CD4-positive, alpha-beta T cell treated with Interleukin-1 beta for 1 hour (primary cell): Measurements from ENCODE around the gene SCN7A.
A peak's percentile ranks its signal among the peaks of the same experiment; 100 is the strongest.
"Not testable (repeated sequence)": the region's sequence is repeated elsewhere in the genome, so short reads cannot be mapped to it uniquely, and the experiment has no call there.

Source experiments
- DNase-seq, 2 donors: peaks; one replicate each; pipeline ENCODE4 v3.0.0-alpha.2; 2020 to 2022

The SCN7A gene

DNA sequence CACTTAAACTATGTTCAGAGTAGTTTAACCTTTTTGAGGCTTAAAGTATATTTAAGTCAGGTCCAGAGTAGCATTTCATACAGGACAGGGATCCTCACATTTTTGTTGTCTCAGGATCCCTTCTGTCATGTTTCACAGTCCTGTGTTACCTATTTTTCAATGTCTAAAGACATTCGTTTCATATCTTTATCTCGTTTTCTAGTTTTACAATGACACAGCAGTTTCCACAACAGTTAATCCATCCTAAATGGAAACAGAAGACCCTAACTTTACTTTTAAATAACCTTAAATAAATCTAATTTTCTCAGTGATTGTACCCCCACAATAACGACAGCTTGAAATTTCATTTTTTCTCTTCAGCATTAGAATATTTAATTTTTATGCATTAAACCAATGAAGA is 101.0 kb downstream of the SCN7A start:
- DNase-seq: no peak

DNA sequence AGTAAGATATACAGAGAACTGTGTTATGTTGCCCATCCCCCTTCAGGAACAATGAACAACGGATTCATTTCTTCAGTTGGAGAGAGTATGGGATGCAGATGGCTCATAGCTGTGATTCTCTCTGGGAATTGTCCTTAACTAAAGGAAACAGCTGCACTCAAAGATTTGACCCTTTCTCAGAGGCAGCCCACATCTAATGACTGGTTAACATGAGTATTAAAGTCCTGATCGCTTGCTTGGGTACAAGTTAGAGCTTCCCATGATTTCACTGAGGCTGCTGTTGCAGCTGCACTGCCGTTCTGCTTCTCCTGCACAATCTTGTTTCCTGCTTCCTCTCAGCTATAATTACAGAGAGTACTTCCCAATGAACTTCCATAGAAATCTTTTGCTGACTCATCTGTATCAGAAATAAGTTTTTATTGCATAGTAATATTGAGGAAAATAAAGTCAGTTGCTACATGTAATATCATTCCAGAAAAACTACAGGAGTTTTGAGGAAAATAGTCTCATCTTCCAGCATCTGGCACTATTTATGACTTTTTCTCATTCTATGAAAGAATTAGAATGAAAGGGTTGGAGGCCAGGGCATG is 105.5 kb downstream of the SCN7A start:
- no peak for DNase-seq

DNA sequence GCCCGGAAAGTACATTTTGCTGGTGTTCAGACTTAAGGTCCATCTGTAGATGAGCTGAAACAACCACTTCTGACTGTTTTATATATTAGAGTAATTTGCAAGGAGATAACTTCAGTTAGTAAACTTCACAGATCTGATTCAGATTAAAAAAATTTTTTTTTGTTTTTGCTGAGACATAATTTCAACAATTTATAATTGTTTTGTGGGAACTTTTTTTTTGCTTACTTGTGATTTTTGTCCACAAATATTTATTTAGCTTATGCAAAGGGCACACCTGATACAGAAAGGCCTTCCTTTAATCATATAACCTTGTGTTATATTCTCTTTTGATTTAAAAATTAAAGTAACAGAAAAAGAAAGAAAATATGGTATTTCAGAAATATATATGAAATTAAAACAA is 108.7 kb downstream of the SCN7A start:
- DNase-seq: no peak

GRCh38 chr2:166384774-166385173 is 109.3 kb downstream of the SCN7A start:
- no peak for DNase-seq

GRCh38 chr2:166382448-166382847 is 111.6 kb downstream of the SCN7A start:
- no peak for DNase-seq

GRCh38 chr2:166380615-166381014 is 113.4 kb downstream of the SCN7A start:
- no peak for DNase-seq

DNA sequence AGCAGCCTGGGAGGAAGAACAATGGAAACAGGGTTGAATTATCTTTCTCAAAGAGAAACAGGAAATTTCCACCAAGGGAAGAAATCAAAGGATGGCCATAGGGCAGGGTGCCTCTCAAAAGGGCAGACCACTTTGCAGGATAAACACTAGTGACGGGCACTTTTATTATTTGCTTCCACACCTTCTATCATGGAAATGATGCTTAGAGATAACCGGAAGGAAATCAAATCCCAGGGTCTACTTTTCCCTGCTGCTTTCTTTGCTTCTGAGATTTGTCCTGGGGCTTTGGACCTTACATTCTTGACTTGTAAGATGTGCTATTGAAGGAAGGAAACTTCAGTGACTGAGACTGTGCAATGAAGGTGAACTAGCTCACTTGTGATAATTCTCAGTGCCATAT is 117.2 kb downstream of the SCN7A start:
- no peak for DNase-seq

DNA sequence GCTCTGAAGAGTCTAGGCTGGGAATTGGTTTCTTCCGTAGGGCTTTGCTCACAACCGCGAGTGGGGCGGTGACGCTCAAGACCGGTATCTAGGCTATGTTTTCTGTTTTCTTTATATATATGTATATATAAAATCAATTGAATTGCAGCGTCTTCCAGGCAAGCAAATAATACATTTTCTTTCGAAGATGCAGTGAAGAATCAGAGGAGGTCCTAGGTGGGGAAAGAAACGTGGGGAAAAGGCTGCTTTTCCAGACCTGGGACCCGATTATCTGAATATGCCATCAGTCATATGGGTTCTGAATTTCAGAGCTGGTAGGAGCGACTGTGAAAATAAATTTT is 117.6 kb downstream of the SCN7A start:
- no peak for DNase-seq

DNA sequence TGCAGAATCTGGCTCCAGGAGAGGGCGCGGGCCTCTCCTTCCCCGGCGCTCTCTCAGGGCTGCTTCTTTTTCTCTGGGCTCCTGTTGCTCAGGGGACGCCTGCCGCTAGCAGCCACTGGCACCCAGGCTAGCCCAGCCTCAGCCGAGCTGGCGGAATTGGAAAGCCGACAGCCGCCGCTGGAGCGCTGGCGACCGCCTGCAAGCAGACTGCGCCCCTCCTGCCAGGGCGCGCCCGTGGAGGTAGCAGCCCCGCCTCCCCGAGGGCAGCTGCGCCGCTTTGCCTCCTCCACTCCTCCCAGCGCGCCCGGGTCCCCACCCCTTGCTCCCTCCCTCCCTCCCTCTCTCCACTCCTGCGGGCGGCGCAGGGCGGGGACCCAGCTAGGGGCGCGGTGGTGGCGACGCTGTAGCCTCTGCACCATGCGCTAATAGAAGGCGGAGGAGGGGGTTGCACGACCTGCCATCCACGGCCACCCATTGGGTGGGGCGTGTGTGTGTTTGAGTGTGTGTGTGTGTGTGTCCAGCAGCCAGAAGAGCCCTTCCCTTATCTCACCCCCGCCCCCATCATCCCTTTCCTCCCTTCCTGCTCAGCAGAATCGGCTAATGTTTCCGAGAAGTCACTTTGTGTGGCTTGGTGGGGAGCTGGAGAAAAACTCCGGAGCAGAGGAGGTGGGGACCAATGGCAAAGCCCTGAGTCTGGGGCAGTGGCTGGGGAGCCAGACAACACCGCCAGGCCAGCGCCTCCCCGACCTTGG is 118.1 kb downstream of the SCN7A start, which contains the start of gene SCN9A:
Gene SCN9A (minus strand): TSS at position 209 of the 752 bp plus-strand sequence. CDS start 64,188 bp downstream, outside the sequence.
- peak in 1 of 2 donors; percentile 16 for DNase-seq

DNA sequence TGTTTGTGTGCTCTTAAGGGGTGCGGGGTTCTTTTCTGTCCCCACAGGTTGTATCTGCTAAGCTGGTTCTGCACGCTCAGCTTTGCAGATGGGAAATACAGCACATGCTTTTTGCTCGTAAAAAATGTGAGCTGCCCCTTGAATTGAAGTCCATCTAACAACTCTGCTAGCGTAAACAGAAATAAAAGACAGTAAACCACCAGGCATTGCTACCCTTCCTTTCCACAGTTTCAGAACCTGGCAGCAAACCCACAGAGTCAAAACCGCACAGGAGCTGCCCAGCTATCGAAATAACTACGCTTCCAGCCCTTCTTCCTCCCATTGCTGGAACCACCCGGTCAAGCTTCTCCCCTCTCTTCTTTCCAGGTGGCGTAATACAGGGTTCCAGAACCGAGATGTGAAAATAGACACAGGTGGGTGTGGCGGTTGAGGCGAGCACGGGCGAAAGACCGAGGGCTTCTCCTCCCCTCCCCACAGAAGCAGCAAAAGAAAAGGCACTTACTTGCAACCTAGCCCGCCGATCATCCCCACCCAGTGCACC is 118.8 kb downstream of the SCN7A start:
- DNase-seq: no peak

DNA sequence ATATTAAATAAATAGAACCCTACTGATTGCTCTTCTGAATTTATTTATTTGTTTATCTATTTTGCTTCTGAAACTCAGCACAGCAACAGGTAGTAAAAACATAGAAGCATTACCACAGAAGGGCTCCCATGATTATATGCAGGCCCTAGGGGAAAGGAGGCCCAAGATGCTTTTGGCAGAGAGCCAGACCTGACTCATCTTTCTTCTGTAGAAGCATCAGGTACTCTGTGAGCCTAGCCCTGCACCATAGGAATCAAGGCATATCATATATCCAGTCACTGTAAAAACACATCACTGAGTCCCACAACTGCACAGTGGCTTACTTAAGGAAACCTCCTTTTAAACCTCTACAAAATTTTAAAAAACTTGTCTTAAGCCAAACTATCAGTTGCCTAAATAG is 120.1 kb downstream of the SCN7A start:
- DNase-seq: no peak

DNA sequence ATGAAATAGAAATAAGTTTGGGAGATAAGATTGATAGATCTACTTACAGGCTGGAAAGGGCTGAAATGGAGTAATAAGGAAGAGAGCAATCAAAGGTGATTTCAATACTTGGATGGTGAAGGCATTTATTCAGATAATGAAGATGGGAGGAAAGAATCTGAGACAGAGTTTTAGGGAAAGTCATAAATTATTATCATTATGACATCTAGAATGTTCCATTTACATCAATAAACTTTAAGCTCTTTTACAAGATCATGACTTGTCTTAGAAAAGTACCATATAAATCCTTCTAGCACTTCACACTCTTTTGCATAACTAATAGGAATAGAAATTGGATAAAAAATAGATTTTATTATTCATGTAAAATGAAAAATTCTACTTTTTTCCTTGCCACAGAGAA is 120.5 kb downstream of the SCN7A start:
- no peak for DNase-seq

DNA sequence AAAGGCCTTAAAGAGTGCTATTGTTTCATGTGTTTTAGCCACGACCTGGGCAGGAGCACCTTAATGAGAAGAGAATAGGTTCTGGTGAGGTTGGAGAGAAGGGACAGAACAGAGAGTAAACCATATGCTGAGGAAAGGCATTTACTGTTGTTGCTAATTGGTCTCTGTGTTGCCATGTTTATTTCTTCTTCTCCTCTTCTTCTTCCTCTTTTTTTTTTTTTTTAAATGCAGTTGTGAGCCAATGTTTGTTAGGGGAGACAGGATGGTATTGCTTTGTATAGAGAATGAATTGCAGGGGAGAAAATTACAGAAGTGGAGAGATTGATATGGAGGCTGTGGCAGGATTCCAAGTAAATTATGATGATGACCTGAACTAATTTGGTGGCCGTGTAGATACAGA is 120.9 kb downstream of the SCN7A start:
- DNase-seq: no peak

- DNase-seq: no peak
These were observed 122.0 kb downstream of the SCN7A start for GRCh38 chr2:166372046-166372445.

DNA sequence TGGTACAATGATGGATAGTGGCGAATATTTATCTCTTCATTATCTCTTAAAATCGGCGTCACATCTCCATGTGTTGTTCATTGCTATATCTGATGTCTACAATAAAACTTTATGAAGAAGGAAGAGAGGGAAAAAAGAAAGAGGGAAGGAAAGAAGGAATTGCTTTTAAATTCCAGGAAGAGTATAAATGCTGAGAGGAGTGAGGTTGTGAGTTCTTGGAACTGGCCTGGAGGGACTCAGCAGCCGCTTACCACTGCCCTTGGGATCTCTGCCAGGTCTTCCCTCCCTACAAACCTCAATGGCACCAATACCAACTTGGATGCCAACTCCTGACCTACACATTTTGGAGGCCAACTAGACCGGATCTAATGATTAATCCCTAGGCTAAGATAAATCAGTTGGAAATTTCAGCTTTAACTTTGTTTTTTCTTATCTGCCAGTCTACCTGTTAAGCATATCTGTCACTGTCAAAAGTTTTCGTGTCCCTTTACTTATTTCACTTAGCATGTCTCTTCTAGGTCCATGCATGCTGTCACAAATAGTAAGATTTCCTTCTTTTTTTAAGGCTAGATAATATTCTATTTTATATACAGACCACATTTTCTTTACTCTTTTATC is 128.1 kb downstream of the SCN7A start:
- no peak for DNase-seq

DNA sequence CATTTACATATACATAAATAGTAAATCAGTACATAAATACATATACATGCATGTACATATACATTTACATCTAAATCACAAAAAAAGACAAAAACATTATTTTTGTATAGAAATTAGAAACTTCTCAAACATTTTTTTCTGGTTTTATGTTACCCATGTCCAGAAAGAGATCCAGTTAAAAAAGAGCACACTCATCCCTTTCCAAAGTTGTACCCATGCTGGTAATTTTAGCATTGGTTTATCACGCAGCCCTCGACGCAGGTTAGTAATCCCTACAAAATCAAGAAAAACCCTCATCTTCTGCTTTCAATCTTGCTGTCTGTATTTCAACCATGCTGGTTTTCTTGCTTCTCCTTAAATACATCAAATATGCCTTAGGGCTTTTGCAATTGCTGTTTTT is 128.8 kb downstream of the SCN7A start:
- DNase-seq: no peak

DNA sequence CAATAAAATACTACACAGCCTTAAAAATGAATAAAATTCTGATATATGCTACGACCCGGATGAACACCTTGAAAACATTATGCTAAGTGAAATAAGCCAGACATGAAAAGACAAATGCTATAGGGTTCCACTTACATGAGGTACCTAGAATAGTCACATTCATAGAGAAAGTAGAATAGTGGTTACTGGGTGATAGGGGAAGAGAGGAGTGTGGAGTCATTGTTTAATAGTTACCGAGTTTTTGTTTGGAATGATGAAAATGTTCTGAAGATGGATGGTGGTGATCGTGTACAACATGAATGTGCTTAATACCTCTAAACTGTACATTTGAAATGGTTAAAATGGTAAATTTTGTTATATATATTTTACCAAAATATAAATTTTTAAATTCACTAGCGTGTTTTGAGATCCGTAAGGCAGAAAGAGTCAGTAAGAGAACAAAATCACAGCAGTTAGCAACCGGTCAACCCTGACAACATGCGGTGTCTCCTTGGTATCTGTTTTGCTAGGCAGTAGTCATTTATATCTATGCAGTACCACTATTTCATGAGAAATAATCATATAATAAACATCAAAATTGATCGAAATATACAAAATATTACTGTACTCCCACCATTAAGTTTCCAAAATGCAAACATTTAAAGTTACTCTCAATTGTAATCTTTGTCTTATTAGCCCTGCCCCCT is 129.4 kb downstream of the SCN7A start:
- no peak for DNase-seq

- no peak for DNase-seq
These were observed 132.5 kb downstream of the SCN7A start for GRCh38 chr2:166361351-166362153.

- DNase-seq: no peak
These were observed 133.1 kb downstream of the SCN7A start for GRCh38 chr2:166360906-166361305.

DNA sequence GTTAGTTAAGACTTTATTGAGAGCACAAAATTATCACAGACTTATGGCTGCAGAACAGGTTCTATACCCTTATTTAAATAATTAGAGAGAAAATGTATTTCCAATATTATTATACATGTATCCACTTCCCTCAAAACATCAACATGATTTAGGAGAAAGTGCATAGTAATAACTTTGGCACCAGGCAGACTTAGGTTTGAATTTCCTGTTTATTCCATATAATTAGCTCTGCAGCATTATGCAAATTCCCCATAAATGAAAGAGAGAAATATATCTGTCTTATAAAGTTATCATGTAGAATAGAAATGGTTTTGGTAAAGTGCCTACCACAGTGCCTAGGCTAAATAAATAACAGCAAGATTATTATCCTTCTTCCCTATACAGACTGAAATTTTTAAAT is 133.6 kb downstream of the SCN7A start:
- no peak for DNase-seq

DNA sequence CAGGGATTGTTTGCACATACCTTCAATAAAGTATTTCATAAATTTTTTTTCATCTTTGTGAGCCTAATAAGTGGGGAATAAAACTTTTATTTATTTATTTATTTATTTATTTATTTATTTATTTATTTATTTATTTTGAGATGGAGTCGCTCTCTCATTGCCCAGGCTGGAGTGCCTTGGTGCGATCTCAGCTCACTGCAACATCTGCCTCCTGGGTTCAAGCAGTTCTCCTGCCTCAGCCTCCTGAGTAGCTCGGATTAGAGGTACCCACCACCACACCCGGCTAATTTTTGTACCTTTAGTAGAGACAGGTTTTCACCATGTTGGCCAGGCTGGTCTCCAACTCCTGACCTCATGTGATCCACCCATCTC is 136.1 kb downstream of the SCN7A start:
- not testable (repeated sequence) for DNase-seq

DNA sequence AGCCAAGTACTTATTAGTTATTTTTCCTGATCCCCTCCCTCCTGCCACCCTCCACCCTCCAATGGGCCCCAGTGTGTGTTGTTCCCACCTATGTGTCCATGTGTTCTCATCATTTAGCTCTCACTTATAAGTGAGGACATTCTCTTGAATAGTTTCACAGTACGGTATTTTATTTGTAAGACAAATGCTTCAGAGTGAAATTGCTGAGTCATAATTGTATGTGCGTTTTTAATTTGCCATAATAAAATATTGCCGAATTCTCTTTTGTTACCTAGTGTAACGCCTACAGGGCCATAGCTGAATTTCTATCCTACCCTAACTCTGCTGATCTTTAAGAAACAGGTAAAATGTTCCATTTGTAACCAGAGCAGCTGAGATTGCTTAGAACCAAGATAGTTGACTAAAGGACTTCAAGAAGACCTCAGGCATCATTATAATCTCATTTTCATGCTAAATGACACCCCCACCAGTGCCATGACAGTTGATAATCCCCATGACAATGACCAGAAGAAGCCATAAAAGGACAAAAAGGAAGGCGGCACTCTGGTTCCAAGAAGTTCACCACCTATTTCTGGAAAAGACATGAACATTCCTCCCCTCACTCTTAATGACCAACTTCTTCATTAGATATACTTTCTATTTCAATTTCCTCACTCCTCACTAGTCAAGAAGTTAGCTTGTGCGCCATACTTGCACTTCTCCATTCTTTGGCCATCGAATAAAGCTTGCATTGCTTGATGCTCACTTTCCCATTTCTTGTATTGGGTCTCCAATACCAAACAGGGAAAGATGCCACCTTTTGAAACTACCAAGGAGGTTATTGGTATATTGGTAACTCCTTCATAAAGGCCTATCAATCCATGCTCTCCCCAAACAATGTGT is 136.7 kb downstream of the SCN7A start:
- no peak for DNase-seq
